ENCODE data around the gene PHF21A. TPM values are rescaled to one million over a fixed set of nuclear protein-coding genes. Genes with fewer than 3 reads are reported as not detected.

PHF21A gene
- total and polyA plus RNA-seq, 2 of the 13 experiments (the other 11 are each of a cell fraction or from before 2014, with no cell fraction given), result 4.1 to 34.6 TPM

DNA sequence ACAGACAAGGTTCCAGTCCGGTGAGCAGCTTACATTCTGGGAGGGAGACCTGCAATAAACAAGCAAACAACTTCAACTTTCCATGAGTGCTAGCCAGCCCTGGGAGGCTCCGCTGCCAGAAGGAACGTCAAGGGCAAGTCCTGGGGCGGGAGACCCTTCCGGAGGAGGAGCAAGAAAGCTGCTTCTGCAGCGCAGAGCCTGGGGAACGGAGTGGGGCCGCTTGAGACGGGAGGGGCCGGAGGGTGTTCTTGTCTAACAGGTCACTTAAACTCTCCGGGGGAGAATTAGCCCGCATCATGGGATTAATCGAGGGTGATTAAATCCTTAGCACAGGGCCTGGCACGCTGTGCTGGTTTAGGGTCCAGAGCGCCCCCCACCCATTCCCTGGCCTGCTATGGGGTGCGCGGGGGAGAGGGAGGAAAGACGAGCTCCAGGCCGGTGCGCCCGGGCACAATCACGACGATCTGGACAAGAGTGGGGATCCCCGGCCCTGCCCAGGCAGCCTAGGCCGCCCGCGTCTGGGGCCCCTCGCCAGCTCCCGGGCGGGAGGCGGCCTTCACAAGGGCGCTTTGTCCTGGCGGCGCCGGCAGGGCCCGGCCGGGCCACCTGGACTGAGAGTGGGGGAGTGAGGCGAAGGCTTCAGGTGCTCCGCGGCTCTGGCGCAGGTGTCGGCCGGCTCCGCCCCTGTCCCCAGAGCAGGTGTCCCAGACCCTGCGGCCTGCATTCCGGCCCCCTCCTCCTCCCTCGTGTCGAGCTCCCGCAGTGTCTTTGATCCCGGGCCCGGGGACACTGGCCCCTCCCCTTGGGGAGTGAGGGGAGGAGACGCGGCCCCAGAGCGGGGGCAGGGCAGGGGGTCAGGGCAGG is 199.5 kb downstream of the PHF21A start (continued):
- TF ChIP-seq ZNF530 (CRISPR knock-in tag; IDR thresholded peaks at IDR 0.05; ENCODE audit: low read depth) (no peak), HOXD1 (CRISPR knock-in tag; IDR thresholded peaks at IDR 0.05) (peak; percentile 41; the same call in 1 of the 2 replicates), KMT2A (CRISPR knock-in tag; IDR thresholded peaks at IDR 0.05) (peak; percentile 52; the same call in 1 of the 2 replicates), FOXA3 (CRISPR knock-in tag; IDR thresholded peaks at IDR 0.05) (peak; percentile 15; the same call in 1 of the 2 replicates), MXD1 (CRISPR knock-in tag; IDR thresholded peaks at IDR 0.05) (peak; percentile 29; the same call in 1 of the 2 replicates), FOXM1 (CRISPR knock-in tag; IDR thresholded peaks at IDR 0.05) (no peak), ZEB1 (IDR thresholded peaks at IDR 0.05; ENCODE audit: insufficient replicate concordance, low read depth) (peak; percentile 98), FOSL2 (CRISPR knock-in tag; IDR thresholded peaks at IDR 0.05) (no peak; the same call in 1 of the 2 replicates), MEIS2 (CRISPR knock-in tag; IDR thresholded peaks at IDR 0.05) (0 out of 2 replicates have a peak, but pooled peaks have one; percentile 16), KAT7 (CRISPR knock-in tag; IDR thresholded peaks at IDR 0.05; ENCODE audit: borderline replicate concordance) (no peak), GRHL1 (CRISPR knock-in tag; conservative IDR thresholded peaks at IDR 0.05) (no peak), NBN (conservative IDR thresholded peaks at IDR 0.05) (no peak)
- TF ChIP-seq, protein P1, sequence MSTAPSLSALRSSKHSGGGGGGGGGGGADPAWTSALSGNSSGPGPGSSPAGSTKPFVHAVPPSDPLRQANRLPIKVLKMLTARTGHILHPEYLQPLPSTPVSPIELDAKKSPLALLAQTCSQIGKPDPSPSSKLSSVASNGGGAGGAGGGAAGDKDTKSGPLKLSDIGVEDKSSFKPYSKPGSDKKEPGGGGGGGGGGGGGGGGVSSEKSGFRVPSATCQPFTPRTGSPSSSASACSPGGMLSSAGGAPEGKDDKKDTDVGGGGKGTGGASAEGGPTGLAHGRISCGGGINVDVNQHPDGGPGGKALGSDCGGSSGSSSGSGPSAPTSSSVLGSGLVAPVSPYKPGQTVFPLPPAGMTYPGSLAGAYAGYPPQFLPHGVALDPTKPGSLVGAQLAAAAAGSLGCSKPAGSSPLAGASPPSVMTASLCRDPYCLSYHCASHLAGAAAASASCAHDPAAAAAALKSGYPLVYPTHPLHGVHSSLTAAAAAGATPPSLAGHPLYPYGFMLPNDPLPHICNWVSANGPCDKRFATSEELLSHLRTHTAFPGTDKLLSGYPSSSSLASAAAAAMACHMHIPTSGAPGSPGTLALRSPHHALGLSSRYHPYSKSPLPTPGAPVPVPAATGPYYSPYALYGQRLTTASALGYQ (CRISPR knock-in tag; IDR thresholded peaks at IDR 0.05), result peak; percentile 69
- TF ChIP-seq, protein P2, sequence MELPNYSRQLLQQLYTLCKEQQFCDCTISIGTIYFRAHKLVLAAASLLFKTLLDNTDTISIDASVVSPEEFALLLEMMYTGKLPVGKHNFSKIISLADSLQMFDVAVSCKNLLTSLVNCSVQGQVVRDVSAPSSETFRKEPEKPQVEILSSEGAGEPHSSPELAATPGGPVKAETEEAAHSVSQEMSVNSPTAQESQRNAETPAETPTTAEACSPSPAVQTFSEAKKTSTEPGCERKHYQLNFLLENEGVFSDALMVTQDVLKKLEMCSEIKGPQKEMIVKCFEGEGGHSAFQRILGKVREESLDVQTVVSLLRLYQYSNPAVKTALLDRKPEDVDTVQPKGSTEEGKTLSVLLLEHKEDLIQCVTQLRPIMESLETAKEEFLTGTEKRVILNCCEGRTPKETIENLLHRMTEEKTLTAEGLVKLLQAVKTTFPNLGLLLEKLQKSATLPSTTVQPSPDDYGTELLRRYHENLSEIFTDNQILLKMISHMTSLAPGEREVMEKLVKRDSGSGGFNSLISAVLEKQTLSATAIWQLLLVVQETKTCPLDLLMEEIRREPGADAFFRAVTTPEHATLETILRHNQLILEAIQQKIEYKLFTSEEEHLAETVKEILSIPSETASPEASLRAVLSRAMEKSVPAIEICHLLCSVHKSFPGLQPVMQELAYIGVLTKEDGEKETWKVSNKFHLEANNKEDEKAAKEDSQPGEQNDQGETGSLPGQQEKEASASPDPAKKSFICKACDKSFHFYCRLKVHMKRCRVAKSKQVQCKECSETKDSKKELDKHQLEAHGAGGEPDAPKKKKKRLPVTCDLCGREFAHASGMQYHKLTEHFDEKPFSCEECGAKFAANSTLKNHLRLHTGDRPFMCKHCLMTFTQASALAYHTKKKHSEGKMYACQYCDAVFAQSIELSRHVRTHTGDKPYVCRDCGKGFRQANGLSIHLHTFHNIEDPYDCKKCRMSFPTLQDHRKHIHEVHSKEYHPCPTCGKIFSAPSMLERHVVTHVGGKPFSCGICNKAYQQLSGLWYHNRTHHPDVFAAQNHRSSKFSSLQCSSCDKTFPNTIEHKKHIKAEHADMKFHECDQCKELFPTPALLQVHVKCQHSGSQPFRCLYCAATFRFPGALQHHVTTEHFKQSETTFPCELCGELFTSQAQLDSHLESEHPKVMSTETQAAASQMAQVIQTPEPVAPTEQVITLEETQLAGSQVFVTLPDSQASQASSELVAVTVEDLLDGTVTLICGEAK (IDR thresholded peaks at IDR 0.05), result no peak
- TF ChIP-seq, protein P2 (CRISPR knock-in tag; IDR thresholded peaks at IDR 0.05), result 0 out of 2 replicates have a peak, but pooled peaks have one; percentile 54
